OCI-LY1 (cell line): ENCODE results near the gene TNNI2.

Experiments
- EZH2 ChIP-seq: fragments of 200-600 bp; sonication (generic), shearing (Covaris generic); IDR thresholded peaks from 2 replicates; pipeline ENCODE4 v1.8.0; 2017; ENCODE audit warnings: borderline replicate concordance, mixed run types, mild to moderate bottlenecking, antibody characterized with exemption, low read length, moderate library complexity, mixed read lengths
- TF ChIP-seq, protein P1 (sequence below): fragments of 200-600 bp; sonication (generic), shearing (Covaris generic); IDR thresholded peaks from 2 replicates; pipeline ENCODE4 v1.5.1; 2017; ENCODE audit warnings: mild to moderate bottlenecking, antibody characterized with exemption, low read length, moderate library complexity, mixed read lengths

DNA sequence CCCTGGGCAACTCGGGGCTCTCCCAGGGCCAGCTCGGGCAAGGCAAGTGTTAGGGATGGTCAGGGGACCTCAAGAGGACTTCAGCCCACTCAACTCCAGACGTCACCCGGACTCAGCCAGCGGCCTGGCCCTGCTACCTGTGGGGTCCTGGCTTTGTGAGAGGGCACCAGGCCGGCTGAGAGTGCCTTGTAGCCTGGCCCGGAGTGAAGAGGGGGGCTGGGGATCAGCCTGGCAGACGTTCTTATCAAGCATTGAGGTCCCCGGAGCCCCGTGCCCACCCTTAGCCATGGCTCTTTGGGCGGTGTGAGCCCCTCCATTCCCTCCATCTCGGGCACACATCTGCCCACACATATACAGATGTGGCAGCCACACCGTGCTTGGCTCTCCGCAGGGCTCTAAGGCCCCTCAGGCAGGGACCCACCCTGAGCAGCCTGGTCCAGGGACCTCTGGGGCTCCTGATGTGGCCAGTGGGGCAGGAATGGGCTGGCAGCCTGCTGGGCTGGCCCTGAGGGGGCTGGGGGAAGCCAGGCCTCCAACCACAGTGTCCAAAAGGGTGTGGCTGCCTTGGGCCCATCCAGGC, 29.4 kb downstream of the TNNI2 start:
- TF ChIP-seq, protein P1, sequence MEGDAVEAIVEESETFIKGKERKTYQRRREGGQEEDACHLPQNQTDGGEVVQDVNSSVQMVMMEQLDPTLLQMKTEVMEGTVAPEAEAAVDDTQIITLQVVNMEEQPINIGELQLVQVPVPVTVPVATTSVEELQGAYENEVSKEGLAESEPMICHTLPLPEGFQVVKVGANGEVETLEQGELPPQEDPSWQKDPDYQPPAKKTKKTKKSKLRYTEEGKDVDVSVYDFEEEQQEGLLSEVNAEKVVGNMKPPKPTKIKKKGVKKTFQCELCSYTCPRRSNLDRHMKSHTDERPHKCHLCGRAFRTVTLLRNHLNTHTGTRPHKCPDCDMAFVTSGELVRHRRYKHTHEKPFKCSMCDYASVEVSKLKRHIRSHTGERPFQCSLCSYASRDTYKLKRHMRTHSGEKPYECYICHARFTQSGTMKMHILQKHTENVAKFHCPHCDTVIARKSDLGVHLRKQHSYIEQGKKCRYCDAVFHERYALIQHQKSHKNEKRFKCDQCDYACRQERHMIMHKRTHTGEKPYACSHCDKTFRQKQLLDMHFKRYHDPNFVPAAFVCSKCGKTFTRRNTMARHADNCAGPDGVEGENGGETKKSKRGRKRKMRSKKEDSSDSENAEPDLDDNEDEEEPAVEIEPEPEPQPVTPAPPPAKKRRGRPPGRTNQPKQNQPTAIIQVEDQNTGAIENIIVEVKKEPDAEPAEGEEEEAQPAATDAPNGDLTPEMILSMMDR = no peak
- no peak for TF ChIP-seq EZH2
